ENCODE data around the gene STIP1. TPM values are rescaled to one million over a fixed set of nuclear protein-coding genes. Genes with fewer than 3 reads are reported as not detected.

Gene STIP1
- total and polyA plus RNA-seq, 2 of the 8 experiments (the other 6 are each of a cell fraction or from before 2014, with no cell fraction given): 140 to 329 TPM

GRCh38 chr11:64224891-64225607, 39.1 kb downstream of the STIP1 start:
- H3K79me1 ChIP-seq (ENCODE audit: low read depth, low read length): no peaks in the 10 kb centered on the region
- no peak overlapping the region for H2BK20ac ChIP-seq (ENCODE audit: low read length)
- no peak overlapping the region for H3K14ac ChIP-seq (ENCODE audit: insufficient read length)
- H3K36me3 ChIP-seq (ENCODE audit: control insufficient read depth in 2 of 4, insufficient read depth in 4 of 4, low read length in 3 of 4): peaks cover 0 to 9% (median 5%) of the 10 kb centered on the region in 4 experiments; a peak in 4 of 8 replicates
- no peaks in the 10 kb centered on the region for H3K79me2 ChIP-seq (ENCODE audit: control insufficient read depth in 1 of 2, insufficient read depth in 2 of 2, low read length in 2 of 2)
- H2BK120ac ChIP-seq (replicated peaks; ENCODE audit: low read depth, low read length): no peak overlapping the region
- H3K9me3 ChIP-seq (ENCODE audit: insufficient read depth in 2 of 2, low read depth in 1 of 2, low read length in 1 of 2): no peaks in the 10 kb centered on the region
- peak overlapping the region; percentile 63 to 90 (median 84) for H3K4me3 ChIP-seq (ENCODE audit: extremely low read depth in 1 of 4, insufficient read depth in 2 of 4, low read depth in 3 of 4, low read length in 4 of 4)
- 81% methylated on average over 22 of the region's 22 CpGs; no CpG with 5 or more reads in 1 of the 2 experiments for WGBS, 2 experiments (ENCODE audit: extremely low coverage in 1 of 2, insufficient coverage in 1 of 2, insufficient read length in 1 of 2, insufficient replicate concordance in 2 of 2, low coverage in 1 of 2, low lambda C conversion rate in 2 of 2, missing lambda C conversion rate in 1 of 2)
- H3K23ac ChIP-seq (ENCODE audit: insufficient read length): no peak overlapping the region
- H4K91ac ChIP-seq (replicated peaks; ENCODE audit: insufficient read length, low read length): no peak overlapping the region
- peak overlapping the region; percentile 72 to 93 for H3K4me2 ChIP-seq (ENCODE audit: insufficient read depth in 1 of 2, low read depth in 2 of 2, low read length in 2 of 2)
- peaks cover 0 to 23% (median 14%) of the 10 kb centered on the region in 4 experiments; a peak in 6 of 7 replicates for H3K4me1 ChIP-seq (replicated peaks in 1 of 4; ENCODE audit: control insufficient read depth in 3 of 4, insufficient read depth in 4 of 4, low read length in 3 of 4)
- ChIA-PET CTCF (ENCODE audit: partially characterized antibody) (interaction anchor here (0.7 to 6.5 kb wide), 10 partner anchors 8 to 79 kb away, joined by 3 to 64 read pairs (median 6); partner anchors contain the start of genes FERMT3 and PLCB3), POLR2A (ENCODE audit: partially characterized antibody) (interaction anchor here (0.8 to 14.1 kb wide), 11 partner anchors 12 to 92 kb away, joined by 3 to 253 read pairs (median 9); partner anchors contain the start of genes FERMT3, FKBP2, PLCB3 and PPP1R14B)
- H2BK12ac ChIP-seq (ENCODE audit: low read depth, low read length): no peak overlapping the region
- no peak overlapping the region for H3K56ac ChIP-seq (replicated peaks; ENCODE audit: insufficient read length, low read depth, low read length)
- H2BK15ac ChIP-seq (ENCODE audit: low read length): peak overlapping the region; percentile 92; the same call in 1 of the 2 replicates
- no peak overlapping the region for H3K4ac ChIP-seq (replicated peaks; ENCODE audit: insufficient read length, low read depth, low read length)
- H4K20me1 ChIP-seq (replicated peaks in 1 of 2; ENCODE audit: control insufficient read depth in 1 of 2, insufficient read depth in 2 of 2, low read length in 2 of 2): peaks cover under 1 to 9% of the 10 kb centered on the region in 2 experiments
- H2AK5ac ChIP-seq (ENCODE audit: low read depth, low read length): no peak overlapping the region
- H3K23me2 ChIP-seq (ENCODE audit: low read depth, low read length): peaks cover 10% of the 10 kb centered on the region; the same call in 1 of the 2 replicates
- no peak overlapping the region for H4K8ac ChIP-seq (ENCODE audit: extremely low read depth, insufficient read depth, low read length)
- H3K27ac ChIP-seq (ENCODE audit: low read depth, low read length): no peak overlapping the region
- FAIRE-seq: no peak
- peak overlapping the region; percentile 96; the same call in 1 of the 2 replicates for H3K18ac ChIP-seq (ENCODE audit: extremely low read depth, low read length)
- no peak overlapping the region for H2AFZ ChIP-seq (ENCODE audit: low read length)
- H2BK5ac ChIP-seq (ENCODE audit: low read depth, low read length): peak overlapping the region; percentile 95
- no peak overlapping the region for H4K5ac ChIP-seq (ENCODE audit: insufficient read length, low read depth, low read length)
- DNase-seq (ENCODE audit: low read depth in 1 of 2, low spot score in 2 of 2): peak in 1 of 2 experiments; percentile 61
- H3K27me3 ChIP-seq (replicated peaks in 1 of 4; ENCODE audit: control insufficient read depth in 3 of 4, extremely low read depth in 1 of 4, insufficient read depth in 3 of 4, low read length in 3 of 4): no peaks in the 10 kb centered on the region
- H3K9ac ChIP-seq (replicated peaks in 1 of 4; ENCODE audit: extremely low read depth in 1 of 4, low read depth in 3 of 4, low read length in 3 of 4): no peak overlapping the region
- TF ChIP-seq CBX8 (IDR thresholded peaks at IDR 0.05; ENCODE audit: borderline replicate concordance, low read depth, low read length) (no peak), ATF2 (IDR thresholded peaks at IDR 0.05; ENCODE audit: low read length) (no peak), JUN (IDR thresholded peaks at IDR 0.05; ENCODE audit: low read depth, low read length) (no peak), ZNF274 (IDR thresholded peaks at IDR 0.05; ENCODE audit: borderline replicate concordance, extremely low read depth, low read length) (no peak), EZH2 (IDR thresholded peaks at IDR 0.05; ENCODE audit: low read depth, low read length, severe bottlenecking) (no peak), BRCA1 (IDR thresholded peaks at IDR 0.05; ENCODE audit: low read depth, low read length) (no peak), CHD1 (IDR thresholded peaks at IDR 0.05; ENCODE audit: low read depth, low read length) (no peak), TCF12 (IDR thresholded peaks at IDR 0.05; ENCODE audit: low read depth, low read length) (no peak), FOSL1 (IDR thresholded peaks at IDR 0.05; ENCODE audit: insufficient read depth, low read depth, low read length) (no peak), CHD2 (IDR thresholded peaks at IDR 0.05; ENCODE audit: low read length) (no peak), BCL11A (IDR thresholded peaks at IDR 0.05; ENCODE audit: low read depth in 2 of 2, low read length in 2 of 2) (no peak)

Measured in H1 (cell line).